ENCODE data around the gene TACC2.

TACC2 gene

DNA sequence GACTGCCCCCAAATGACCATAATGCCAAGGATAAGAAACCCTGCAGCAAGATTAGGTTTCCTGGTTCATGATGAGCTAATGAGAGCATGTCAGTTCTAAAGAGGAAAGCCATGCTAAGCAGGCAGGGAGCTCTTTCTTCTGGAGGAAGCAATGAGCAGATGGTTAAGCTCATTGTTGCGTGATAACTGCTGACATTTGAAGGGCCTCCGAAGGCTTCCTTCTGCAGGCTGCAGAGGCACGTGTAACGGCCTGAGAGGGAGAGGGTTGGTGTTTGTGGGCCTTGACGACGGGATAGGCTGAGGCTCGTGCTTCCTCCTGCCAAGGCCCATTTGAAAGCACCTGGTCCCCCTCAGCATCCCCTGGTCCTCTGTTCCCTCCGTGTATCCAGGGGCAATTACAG, 218.6 kb downstream of the TACC2 start:
- no peaks in the 10 kb centered on the region for H3K27me3 ChIP-seq (ENCODE audit: insufficient read depth, low read length, poor library complexity)

GRCh38 chr10:122208571-122209430, 219.8 kb downstream of the TACC2 start:
- no peak for DNase-seq
- no peaks in the 10 kb centered on the region for H3K27me3 ChIP-seq (ENCODE audit: insufficient read depth, low read length, poor library complexity)
- H3K36me3 ChIP-seq (ENCODE audit: insufficient read depth, low read length) = no peaks in the 10 kb centered on the region
- no peak for TF ChIP-seq EZH2 (IDR thresholded peaks at IDR 0.05; ENCODE audit: borderline replicate concordance, low read depth, low read length, severe bottlenecking)
- no peak for ATAC-seq (ENCODE audit: insufficient read depth, low read depth)
- no peak overlapping the region for H3K4me2 ChIP-seq (ENCODE audit: insufficient read depth, low read length)
- no peaks in the 10 kb centered on the region for H3K4me1 ChIP-seq (ENCODE audit: insufficient read depth, low read length)
- H3K9ac ChIP-seq (ENCODE audit: low read depth, low read length) = no peak overlapping the region
- no peak overlapping the region for H3K27ac ChIP-seq (ENCODE audit: low read length)
- H3K79me2 ChIP-seq (ENCODE audit: insufficient read depth, low read length) = no peaks in the 10 kb centered on the region
- no peak overlapping the region for H3K4me3 ChIP-seq (ENCODE audit: low read depth in 1 of 2, low read length in 2 of 2)
- H3K9me3 ChIP-seq (ENCODE audit: insufficient read depth, low read length, severe bottlenecking) = no peaks in the 10 kb centered on the region
- H2AFZ ChIP-seq (ENCODE audit: low read depth, low read length) = no peak overlapping the region
- H4K20me1 ChIP-seq (ENCODE audit: insufficient read depth, low read length) = no peaks in the 10 kb centered on the region

More for the DNA sequence above, 218.6 kb downstream of the TACC2 start:
- H3K4me3 ChIP-seq (ENCODE audit: low read depth in 1 of 2, low read length in 2 of 2) = no peak overlapping the region
- no peaks in the 10 kb centered on the region for H3K36me3 ChIP-seq (ENCODE audit: insufficient read depth, low read length)
- no peak overlapping the region for H3K9ac ChIP-seq (ENCODE audit: low read depth, low read length)
- no peak overlapping the region for H3K4me2 ChIP-seq (ENCODE audit: insufficient read depth, low read length)
- no peak for TF ChIP-seq EZH2 (IDR thresholded peaks at IDR 0.05; ENCODE audit: borderline replicate concordance, low read depth, low read length, severe bottlenecking)
- TF ChIP-seq, protein P1, sequence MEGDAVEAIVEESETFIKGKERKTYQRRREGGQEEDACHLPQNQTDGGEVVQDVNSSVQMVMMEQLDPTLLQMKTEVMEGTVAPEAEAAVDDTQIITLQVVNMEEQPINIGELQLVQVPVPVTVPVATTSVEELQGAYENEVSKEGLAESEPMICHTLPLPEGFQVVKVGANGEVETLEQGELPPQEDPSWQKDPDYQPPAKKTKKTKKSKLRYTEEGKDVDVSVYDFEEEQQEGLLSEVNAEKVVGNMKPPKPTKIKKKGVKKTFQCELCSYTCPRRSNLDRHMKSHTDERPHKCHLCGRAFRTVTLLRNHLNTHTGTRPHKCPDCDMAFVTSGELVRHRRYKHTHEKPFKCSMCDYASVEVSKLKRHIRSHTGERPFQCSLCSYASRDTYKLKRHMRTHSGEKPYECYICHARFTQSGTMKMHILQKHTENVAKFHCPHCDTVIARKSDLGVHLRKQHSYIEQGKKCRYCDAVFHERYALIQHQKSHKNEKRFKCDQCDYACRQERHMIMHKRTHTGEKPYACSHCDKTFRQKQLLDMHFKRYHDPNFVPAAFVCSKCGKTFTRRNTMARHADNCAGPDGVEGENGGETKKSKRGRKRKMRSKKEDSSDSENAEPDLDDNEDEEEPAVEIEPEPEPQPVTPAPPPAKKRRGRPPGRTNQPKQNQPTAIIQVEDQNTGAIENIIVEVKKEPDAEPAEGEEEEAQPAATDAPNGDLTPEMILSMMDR (IDR thresholded peaks at IDR 0.05; ENCODE audit: borderline replicate concordance, extremely low read depth, low read length, poor library complexity, severe bottlenecking) = no peak
- no peaks in the 10 kb centered on the region for H3K9me3 ChIP-seq (ENCODE audit: insufficient read depth, low read length, severe bottlenecking)
- H2AFZ ChIP-seq (ENCODE audit: low read depth, low read length) = no peak overlapping the region
- H3K4me1 ChIP-seq (ENCODE audit: insufficient read depth, low read length) = no peaks in the 10 kb centered on the region
- no peak overlapping the region for H3K27ac ChIP-seq (ENCODE audit: low read length)
- H4K20me1 ChIP-seq (ENCODE audit: insufficient read depth, low read length) = no peaks in the 10 kb centered on the region
- no peak for DNase-seq
- H3K79me2 ChIP-seq (ENCODE audit: insufficient read depth, low read length) = no peaks in the 10 kb centered on the region
- no peak for ATAC-seq (ENCODE audit: insufficient read depth, low read depth)

DNA sequence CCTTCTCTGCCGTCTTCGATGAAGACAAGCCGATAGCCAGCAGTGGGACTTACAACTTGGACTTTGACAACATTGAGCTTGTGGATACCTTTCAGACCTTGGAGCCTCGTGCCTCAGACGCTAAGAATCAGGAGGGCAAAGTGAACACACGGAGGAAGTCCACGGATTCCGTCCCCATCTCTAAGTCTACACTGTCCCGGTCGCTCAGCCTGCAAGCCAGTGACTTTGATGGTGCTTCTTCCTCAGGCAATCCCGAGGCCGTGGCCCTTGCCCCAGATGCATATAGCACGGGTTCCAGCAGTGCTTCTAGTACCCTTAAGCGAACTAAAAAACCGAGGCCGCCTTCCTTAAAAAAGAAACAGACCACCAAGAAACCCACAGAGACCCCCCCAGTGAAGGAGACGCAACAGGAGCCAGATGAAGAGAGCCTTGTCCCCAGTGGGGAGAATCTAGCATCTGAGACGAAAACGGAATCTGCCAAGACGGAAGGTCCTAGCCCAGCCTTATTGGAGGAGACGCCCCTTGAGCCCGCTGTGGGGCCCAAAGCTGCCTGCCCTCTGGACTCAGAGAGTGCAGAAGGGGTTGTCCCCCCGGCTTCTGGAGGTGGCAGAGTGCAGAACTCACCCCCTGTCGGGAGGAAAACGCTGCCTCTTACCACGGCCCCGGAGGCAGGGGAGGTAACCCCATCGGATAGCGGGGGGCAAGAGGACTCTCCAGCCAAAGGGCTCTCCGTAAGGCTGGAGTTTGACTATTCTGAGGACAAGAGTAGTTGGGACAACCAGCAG, 221.7 kb downstream of the TACC2 start:
- H3K79me2 ChIP-seq (ENCODE audit: insufficient read depth, low read length) = no peaks in the 10 kb centered on the region
- DNase-seq (no peak), ATAC-seq (ENCODE audit: insufficient read depth, low read depth) (no peak)
- no peak for TF ChIP-seq EZH2 (IDR thresholded peaks at IDR 0.05; ENCODE audit: borderline replicate concordance, low read depth, low read length, severe bottlenecking)
- TF ChIP-seq, protein P1 (IDR thresholded peaks at IDR 0.05; ENCODE audit: borderline replicate concordance, extremely low read depth, low read length, poor library complexity, severe bottlenecking) = no peak
- H3K27me3 ChIP-seq (ENCODE audit: insufficient read depth, low read length, poor library complexity) = no peaks in the 10 kb centered on the region
- H2AFZ ChIP-seq (ENCODE audit: low read depth, low read length) = no peak overlapping the region
- no peak overlapping the region for H3K4me3 ChIP-seq (ENCODE audit: low read depth in 1 of 2, low read length in 2 of 2)
- no peaks in the 10 kb centered on the region for H3K4me1 ChIP-seq (ENCODE audit: insufficient read depth, low read length)
- H3K9ac ChIP-seq (ENCODE audit: low read depth, low read length) = no peak overlapping the region
- no peaks in the 10 kb centered on the region; the same call in 1 of the 2 replicates for H4K20me1 ChIP-seq (ENCODE audit: insufficient read depth, low read length)
- no peaks in the 10 kb centered on the region for H3K9me3 ChIP-seq (ENCODE audit: insufficient read depth, low read length, severe bottlenecking)
- H3K36me3 ChIP-seq (ENCODE audit: insufficient read depth, low read length) = no peaks in the 10 kb centered on the region
- no peak overlapping the region for H3K4me2 ChIP-seq (ENCODE audit: insufficient read depth, low read length)
- no peak overlapping the region for H3K27ac ChIP-seq (ENCODE audit: low read length)

- H3K4me1 ChIP-seq (ENCODE audit: insufficient read depth, low read length) = no peaks in the 10 kb centered on the region
- H4K20me1 ChIP-seq (ENCODE audit: insufficient read depth, low read length) = no peaks in the 10 kb centered on the region; the same call in 1 of the 2 replicates
- no peak overlapping the region for H3K27ac ChIP-seq (ENCODE audit: low read length)
- H3K79me2 ChIP-seq (ENCODE audit: insufficient read depth, low read length) = no peaks in the 10 kb centered on the region
- DNase-seq (no peak), ATAC-seq (ENCODE audit: insufficient read depth, low read depth) (no peak)
- H3K9me3 ChIP-seq (ENCODE audit: insufficient read depth, low read length, severe bottlenecking) = no peaks in the 10 kb centered on the region
- TF ChIP-seq, protein P1 (IDR thresholded peaks at IDR 0.05; ENCODE audit: borderline replicate concordance, extremely low read depth, low read length, poor library complexity, severe bottlenecking) = no peak
- no peak for TF ChIP-seq EZH2 (IDR thresholded peaks at IDR 0.05; ENCODE audit: borderline replicate concordance, low read depth, low read length, severe bottlenecking)
- H3K36me3 ChIP-seq (ENCODE audit: insufficient read depth, low read length) = no peaks in the 10 kb centered on the region
- H3K4me2 ChIP-seq (ENCODE audit: insufficient read depth, low read length) = no peak overlapping the region
- no peak overlapping the region for H3K4me3 ChIP-seq (ENCODE audit: low read depth in 1 of 2, low read length in 2 of 2)
- no peak overlapping the region for H3K9ac ChIP-seq (ENCODE audit: low read depth, low read length)
- no peaks in the 10 kb centered on the region for H3K27me3 ChIP-seq (ENCODE audit: insufficient read depth, low read length, poor library complexity)
- H2AFZ ChIP-seq (ENCODE audit: low read depth, low read length) = no peak overlapping the region
These were observed 224.4 kb downstream of the TACC2 start for GRCh38 chr10:122213364-122213763.

Data from DND-41 (cell line).